HG03159 (cell line): ENCODE results near the gene PRMT9.
A peak's percentile ranks its signal among the peaks of the same experiment; 100 is the strongest.

Source experiments
- ATAC-seq: cut with Tn5 transposase; IDR thresholded peaks from one replicate; pipeline ENCODE4 v1.9.1; 2021; ENCODE audit warnings: mild to moderate bottlenecking, moderate library complexity; ENCODE audit not compliant: unreplicated experiment

PRMT9 gene

DNA sequence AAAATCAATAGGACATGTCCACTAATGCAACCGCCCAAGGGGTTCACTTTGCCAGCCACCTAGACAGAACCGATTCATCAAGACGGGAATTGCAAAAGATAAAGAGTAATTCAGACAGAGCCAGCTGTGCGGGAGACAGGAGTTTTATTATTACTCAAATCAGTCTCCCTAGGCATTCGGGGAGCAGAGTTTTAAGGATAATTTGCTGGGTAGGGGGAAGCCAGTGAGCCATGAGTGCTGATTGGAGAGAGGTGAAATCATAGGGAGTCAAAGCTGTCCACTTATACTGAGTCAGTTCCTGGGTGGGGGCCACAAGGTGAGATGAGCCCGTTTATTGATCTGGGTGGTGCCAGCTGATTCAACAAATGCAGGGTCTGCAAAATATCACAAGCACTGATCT is 58.2 kb downstream of the PRMT9 start:
- ATAC-seq: no peak

DNA sequence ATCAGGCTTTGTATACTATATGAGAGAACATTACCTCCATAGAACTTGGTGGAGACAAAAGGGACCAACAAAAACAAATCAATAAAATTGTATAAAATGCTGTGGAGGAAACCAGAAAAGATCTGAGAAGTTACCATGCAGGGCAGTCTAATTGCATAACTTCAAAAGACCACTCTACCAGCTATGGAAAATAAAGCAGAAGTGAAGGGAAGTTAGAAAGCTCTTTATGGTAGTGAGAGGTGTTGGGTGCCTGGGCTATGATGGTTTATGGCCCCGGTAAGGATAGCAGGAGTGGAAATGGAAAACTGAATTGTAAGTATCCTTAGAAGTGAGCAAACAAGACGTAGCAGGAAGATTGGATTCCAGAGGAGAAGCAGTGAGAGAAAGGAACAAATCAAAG is 63.6 kb downstream of the PRMT9 start:
- ATAC-seq: no peak

DNA sequence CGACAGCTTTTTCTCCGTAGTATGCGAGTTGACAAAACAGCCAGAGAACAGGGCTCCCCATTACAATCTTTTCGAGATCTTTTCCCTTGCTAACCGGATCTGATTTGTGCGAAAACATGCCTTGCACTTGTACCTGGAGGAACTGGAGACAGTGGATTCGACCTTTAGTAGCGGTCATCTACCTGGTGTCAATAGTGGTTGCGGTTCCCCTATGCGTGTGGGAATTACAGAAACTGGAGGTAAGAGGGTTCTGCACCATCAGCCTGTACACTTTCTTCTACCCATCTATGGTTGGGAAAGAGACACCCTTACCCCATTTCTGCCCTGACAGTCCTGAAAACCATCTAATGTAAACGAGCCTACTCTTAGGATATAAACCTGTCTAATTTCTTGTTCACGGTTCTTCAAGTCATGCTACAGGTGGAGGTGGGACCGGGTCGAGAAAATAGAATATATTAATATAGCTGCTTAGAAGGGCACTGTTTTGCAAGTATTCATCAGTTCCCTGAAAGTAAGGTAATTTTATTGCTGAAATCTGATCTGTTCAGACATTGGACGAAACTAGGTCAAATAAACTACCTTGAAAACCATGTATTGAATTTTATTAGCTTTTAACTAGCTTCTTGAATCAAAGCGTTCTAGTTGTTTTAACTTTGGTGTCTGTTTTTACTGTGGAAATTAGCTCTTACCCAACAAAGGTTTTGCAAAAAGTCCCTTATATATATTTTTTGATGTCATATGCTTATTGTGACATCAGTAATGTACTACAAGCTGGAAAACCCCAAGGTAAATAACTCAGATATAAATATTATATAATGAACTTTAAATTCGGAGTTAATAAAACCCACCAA is 65.9 kb downstream of the PRMT9 start:
- ATAC-seq: peak; percentile 9

DNA sequence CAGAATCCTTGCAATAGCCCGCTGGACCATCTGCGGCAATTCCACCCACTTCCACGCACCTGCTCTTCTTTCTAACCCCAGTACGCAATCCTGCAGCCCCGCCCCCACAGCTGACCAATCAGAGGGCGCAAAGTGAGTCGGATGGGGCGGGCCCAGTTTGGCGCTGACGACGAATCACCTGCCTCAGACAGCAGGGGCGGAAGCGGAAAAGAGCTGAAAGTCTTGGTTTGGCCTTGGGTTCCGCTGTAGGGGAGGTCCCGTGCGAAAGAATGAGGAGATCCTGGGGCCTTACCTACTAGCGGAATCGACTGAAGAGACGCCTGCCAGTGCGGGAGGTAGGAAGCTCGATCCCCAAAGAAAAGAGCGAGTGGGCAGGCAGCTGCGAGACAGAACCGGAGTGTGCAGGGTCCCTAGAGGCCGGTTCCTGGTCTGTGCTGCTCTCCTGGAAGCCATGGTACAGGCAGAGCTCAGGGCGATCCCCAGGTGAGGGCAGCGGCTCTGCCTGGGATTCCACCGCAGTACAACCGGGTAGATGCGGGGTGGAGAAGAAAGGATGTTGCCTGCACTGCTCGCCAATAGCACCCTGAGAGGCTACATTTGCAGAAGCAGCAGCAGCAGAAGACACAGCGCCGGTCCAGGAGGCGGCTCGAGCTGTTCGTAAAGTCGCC is 66.7 kb downstream of the PRMT9 start, which contains the start of gene TMEM184C:
TSS of gene TMEM184C (plus strand) at position 225 of the 668 bp plus-strand sequence. CDS start 560 bp downstream, outside the sequence.
- peak; percentile 99 for ATAC-seq

DNA sequence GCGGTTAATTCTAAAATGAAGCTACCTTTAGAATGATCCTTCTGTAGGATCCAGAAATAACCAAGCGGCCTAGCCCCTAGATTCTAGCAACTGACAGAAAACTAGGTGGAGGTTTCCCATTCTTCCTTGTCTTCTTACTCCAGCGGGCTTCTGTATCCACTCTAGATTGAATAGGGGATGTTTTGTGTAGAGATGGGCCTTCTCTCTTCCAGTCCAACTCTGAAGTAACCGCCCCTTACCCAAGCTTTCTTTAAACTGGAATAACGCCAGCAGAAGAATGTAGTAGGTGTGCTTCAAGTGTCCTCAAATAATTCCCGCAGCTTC is 67.2 kb downstream of the PRMT9 start:
- peak; percentile 18 for ATAC-seq

DNA sequence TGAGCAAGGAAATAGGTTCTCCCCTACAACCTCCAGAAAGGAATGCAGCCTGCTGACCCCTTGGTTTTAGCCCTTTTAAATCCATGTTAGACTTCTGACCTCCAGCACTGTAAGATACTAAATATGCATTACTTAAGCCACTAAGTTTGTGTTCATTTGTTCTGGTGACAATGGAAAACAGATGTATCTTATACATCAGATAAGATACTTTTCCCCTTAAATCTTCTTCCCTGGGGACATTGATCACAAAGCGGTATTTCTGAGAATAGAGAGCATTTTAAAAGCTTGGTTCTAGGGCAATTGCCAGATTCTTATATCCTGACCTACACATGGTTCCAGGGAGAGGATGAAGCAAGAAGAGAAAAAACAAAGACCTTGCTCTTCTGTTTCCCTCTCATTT is 73.3 kb downstream of the PRMT9 start:
- ATAC-seq: no peak

DNA sequence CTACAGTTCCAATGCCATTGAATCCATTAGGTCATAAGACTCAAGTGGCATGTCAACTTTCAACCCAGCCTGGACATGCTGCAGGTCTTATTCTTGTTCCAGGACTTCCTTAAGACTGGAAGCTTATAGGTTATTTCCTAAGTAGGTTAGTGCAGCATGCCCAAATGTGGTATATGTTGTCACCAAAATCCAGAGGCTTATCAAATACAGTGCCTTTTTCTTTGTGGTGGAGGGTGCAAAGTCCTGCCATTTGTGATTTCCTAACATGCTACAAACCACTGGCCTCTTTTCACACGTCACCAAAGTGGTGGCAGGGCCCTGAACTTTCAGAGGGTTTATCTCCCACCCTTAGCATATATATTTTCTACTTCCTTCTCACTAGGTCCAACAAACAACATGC is 76.5 kb downstream of the PRMT9 start:
- no peak for ATAC-seq

DNA sequence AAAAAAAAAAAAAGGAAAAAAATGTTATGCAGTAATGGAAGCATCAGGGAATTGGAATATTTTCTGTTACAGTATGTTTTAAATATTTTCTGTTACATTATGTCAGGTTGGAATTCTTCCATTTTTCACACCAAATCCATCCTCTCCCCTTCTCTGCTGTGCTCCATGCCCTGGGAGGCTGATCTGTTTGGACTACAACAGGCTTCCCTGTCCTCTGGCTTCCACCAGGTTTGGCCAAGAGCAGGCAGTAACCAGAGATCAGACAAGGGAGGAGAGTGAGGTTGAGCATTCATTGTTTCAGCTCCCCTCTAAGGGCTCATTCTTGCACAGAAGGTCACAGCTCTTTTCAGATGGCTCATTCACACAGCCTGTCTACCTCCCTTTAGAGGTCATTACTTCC is 78.5 kb downstream of the PRMT9 start:
- no peak for ATAC-seq

DNA sequence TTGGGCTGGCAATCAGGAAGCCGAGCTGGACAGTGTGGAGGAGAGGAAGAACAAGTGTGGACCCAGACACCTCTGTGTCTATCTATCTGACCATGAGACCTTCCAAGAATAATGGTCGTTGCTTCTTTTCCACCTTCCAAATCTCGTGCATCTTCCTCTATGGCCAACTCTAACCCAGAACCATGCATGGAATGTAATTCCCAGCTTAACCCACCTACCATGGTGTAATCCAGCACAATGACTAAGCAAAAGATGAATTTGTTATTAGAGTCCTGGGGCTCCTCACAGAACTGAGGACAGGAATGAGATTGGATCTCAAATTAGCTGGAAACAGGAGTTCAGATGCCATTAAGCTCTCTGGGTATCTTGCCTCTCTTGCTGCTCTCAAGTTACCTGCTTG is 84.2 kb downstream of the PRMT9 start:
- ATAC-seq: no peak

DNA sequence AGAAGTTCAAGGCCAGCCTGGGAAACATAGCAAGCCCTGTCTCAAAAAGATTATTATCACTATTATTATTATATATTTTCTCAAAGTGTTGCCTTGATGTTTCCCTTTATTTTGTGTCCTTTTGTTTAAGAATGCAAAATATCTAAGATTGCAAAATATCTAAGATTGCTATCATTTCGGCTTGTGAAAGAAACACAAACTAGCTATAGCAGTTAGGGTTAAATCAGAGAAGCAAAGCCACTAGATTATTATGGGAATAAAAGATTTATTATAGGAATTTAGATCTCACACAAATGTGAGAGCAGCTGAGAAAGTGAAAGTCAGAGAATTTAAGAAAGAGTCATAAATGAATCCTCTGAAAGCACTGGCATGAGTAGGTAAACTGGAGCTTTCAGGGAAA is 84.8 kb downstream of the PRMT9 start:
- ATAC-seq: no peak

DNA sequence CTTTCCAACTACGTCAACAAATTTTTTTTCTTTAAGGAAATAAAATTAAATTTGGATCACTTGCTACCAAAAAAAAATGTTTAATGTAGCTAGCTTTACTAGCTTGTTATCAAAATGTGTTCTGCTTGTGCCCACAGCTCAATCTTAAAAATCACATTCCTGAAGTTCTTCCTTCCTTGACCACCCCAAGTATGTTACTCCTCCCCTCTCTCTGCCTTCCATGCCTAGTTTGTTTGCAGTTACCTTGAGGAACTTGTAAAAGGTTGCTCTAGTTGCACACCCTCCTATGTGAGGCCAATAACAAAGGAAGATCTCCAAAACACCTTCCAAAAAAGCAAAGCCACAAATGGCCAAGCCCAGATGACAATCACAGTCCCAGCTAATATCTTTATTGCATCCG is 86.4 kb downstream of the PRMT9 start:
- ATAC-seq: no peak

DNA sequence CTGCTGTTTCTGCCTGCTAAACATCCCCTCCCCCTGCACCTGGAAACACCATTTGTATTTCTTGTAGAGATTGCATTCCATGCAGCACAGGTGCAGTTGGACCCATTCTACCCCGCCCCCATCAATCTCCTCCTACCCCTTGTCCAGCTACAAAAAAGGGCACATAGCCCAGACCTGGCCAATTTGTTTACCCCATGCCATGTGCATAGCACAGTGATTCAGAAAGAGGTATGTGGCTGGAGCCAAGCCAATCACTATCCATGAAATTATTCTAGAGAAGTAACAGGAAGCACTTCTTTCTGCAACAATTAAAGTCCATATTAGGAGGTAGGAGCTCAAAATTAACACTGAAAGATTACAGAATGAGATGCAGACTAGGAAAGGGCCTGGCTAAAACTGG is 87.0 kb downstream of the PRMT9 start:
- ATAC-seq: no peak

DNA sequence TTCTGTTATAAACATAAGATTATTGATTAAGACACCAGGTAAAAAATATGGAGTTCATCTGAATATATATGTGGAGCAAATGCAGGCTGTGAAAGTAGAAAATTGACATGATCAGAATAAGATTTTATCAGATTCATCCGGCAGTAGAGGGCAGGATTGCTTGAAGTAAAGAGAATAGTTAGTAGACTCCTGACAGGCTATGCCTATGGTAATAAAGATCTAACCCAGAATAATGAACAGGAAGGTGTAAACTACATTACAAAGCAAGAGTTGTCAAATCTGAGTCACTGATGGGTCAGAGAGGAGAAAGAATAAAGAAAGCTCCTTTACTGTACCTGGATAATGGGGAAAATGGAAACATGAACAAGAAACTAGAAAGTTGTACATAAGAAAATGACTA is 87.6 kb downstream of the PRMT9 start:
- ATAC-seq: no peak

DNA sequence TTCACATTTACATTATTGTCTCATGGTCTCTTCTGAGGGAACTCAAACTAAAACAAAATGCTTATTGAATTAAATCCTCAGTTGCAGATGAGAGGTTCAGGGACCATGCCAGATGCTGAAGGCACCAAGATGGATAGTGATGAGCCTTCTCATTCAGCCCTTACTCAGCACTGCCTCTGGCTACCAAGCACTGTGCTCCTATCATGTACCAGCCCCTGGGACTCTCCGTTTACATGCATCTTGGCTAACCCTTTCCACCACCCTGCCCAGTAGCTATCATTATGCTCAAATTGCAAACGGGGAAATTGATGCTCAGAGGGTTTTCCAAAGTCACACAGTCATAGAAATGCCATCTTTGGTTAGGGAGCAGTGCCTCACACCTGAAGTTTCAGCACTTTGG is 89.4 kb downstream of the PRMT9 start:
- ATAC-seq: no peak

DNA sequence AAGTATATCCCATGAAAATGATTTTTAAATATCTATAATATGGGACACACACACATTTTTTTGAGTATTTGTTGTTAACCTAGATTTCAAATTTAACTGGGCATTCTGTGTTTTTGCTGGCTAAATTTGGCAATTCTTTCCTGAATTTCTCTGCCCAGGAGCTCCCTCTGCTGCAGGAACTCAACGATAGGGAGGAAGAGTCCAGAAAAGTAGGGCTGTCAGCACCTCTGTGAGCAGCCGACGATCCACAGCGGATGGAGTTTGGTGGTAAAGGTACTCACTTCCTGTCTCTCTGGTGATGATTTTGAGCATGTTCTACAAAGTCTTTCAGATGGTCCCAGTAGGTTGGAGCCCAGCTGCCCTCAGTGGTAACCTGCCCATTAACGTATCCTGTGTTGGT is 89.9 kb downstream of the PRMT9 start:
- no peak for ATAC-seq

DNA sequence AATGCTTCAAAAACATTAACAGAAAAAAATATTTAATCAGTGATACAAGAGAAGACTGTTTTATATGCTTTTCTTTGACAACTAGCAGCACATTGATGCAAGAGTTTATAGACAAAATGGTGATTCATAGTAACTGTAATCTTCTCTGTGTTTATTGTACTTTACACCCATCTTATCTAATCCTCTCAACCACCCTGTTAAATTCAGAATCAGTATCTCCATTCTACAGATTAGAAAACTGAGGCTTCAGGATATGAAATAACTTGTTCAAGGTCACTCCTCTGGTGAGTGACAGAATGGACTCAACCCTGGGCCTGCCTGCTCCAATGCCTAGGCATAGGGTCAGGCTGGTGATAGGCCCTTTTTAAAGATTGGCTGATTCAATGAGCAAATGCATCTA is 92.9 kb downstream of the PRMT9 start:
- no peak for ATAC-seq

DNA sequence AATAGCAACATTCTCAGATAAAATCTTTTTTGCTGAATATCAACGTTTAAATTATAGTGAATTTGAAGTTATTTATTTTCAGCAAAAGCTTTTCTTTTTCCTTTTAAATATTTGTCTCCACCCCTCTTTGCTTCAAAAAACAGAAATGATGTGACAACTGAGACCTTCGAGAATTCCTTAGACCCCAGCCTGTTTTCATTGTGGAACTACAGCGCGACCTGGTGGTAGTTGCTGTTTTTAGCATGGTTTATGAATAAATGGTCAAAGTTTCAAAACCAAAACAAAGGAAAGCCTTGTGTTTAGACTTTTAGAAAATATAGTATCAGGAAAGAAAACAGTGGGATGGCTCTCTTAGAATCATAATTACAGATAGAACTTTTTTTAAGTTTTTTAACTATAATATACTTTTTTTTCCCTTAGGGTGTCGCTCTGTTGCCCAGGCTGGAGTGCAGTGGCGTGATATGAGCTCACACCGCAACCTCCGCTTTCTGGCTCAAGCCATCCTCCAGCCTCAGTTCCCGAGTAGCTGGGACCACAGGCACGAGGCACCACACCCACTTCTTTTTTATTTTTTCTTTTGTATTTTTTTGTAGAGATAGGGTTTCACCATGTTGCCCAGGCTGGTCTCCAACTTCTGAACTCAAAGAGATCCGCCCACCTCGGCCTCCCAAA is 93.6 kb downstream of the PRMT9 start:
- peak; percentile 72 for ATAC-seq

DNA sequence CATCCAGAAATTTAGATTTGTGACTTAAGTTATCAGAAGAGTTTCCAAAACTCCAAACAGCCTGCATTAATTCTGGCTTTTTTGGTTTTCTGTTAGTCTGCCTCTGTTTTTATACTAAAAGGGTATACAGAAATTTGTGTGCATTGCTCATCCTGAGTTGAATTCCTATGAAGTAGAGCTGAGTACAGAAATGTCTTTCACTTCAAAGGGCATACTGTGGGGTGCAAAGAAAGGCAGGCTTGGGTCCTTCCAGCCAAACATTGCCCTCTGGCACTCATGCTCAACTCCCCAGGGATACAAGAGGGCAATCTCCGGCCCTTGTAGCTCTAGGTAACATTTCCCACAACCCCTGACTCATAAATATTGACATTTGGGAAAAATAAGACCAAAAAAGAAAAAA is 94.4 kb downstream of the PRMT9 start:
- no peak for ATAC-seq
